Right renal pelvis (tissue), 4 donors: ENCODE data around the gene NEAT1. TPM values are rescaled to one million over a fixed set of nuclear protein-coding genes. Genes with fewer than 3 reads are reported as not detected.

Experiments
- DNase-seq, 4 donors: peaks; one replicate each; pipeline ENCODE4 v3.0.0-alpha.2; 2013; ENCODE audit warnings: low read depth in 4 of 4, low spot score in 3 of 4, missing footprints in 1 of 4
- polyA plus RNA-seq, 4 donors: library from polyadenylated mRNA; unstranded; fragments of 120-200 nt; gene quantifications; one replicate each; pipeline ENCODE4 v1.2.1, GENCODE V29; 2013; ENCODE audit not compliant: insufficient read length in 4 of 4

Gene NEAT1
- polyA plus RNA-seq: 100 to 1,000 TPM; 141 to 286 (median 189) TPM

GRCh38 chr11:65422633-65423515, at the start of gene NEAT1:
NEAT1 (plus strand) TSS chr11:65422798.
- DNase-seq: peak; percentile 88 to 89 (median 88)

GRCh38 chr11:65373839-65374580, 48.6 kb upstream of the NEAT1 start:
- DNase-seq: no peak

- no peak for DNase-seq
These were observed 47.6 kb upstream of the NEAT1 start for GRCh38 chr11:65375012-65375411.

- DNase-seq: no peak
These were observed 46.4 kb upstream of the NEAT1 start for GRCh38 chr11:65376138-65376713.

GRCh38 chr11:65377036-65377435, 45.6 kb upstream of the NEAT1 start:
- DNase-seq: no peak

- DNase-seq: no peak
These were observed 44.8 kb upstream of the NEAT1 start for GRCh38 chr11:65377777-65378176.

GRCh38 chr11:65378208-65378927, 44.2 kb upstream of the NEAT1 start:
- DNase-seq: no peak

GRCh38 chr11:65378928-65379638, 43.5 kb upstream of the NEAT1 start:
- DNase-seq: no peak

GRCh38 chr11:65379698-65380459, 42.7 kb upstream of the NEAT1 start:
- no peak for DNase-seq

GRCh38 chr11:65380460-65381119, 42.0 kb upstream of the NEAT1 start:
- DNase-seq: no peak

- no peak for DNase-seq
These were observed 40.9 kb upstream of the NEAT1 start for GRCh38 chr11:65381716-65382032.

- peak in 3 of 4 donors; percentile 65 to 80 (median 68) for DNase-seq
These were observed 40.4 kb upstream of the NEAT1 start, which contains the start of gene SLC25A45 for GRCh38 chr11:65382033-65382803. SLC25A45 (minus strand) TSS chr11:65382646; CDS start chr11:65381951, 695 bp downstream.

GRCh38 chr11:65382804-65383368, 39.7 kb upstream of the NEAT1 start:
- DNase-seq: no peak

- no peak for DNase-seq
These were observed 38.8 kb upstream of the NEAT1 start for GRCh38 chr11:65383778-65384177.

- no peak for DNase-seq
These were observed 38.2 kb upstream of the NEAT1 start for GRCh38 chr11:65384301-65384889.

- peak; percentile 63 to 77 (median 71) for DNase-seq
These were observed 36.1 kb upstream of the NEAT1 start, which contains the start of gene FRMD8 for GRCh38 chr11:65386307-65387140. FRMD8 (plus strand) TSS chr11:65386637; CDS start chr11:65387037, 400 bp downstream.
